Islet precursor cell (in vitro differentiated cells): ENCODE measurements around the gene KRIT1.

ENCODE experiments used
- DNase-seq: peaks from one replicate; pipeline ENCODE4 v3.0.0-alpha.2; 2018

KRIT1 gene

GRCh38 chr7:92150450-92151017, 95.2 kb downstream of the KRIT1 start:
- DNase-seq: no peak

- no peak for DNase-seq
Measured at GRCh38 chr7:92149736-92150239, 95.9 kb downstream of the KRIT1 start.
